EL (cell line): Measurements from ENCODE around the gene ZNF775.
A peak's percentile ranks its signal among the peaks of the same experiment; 100 is the strongest.

Experiments
- DNase-seq: peaks from one replicate; pipeline ENCODE4 v3.0.0-alpha.2; 2016

Gene ZNF775

GRCh38 chr7:150351587-150352194, 27.4 kb upstream of the ZNF775 start:
- DNase-seq, result no peak

DNA sequence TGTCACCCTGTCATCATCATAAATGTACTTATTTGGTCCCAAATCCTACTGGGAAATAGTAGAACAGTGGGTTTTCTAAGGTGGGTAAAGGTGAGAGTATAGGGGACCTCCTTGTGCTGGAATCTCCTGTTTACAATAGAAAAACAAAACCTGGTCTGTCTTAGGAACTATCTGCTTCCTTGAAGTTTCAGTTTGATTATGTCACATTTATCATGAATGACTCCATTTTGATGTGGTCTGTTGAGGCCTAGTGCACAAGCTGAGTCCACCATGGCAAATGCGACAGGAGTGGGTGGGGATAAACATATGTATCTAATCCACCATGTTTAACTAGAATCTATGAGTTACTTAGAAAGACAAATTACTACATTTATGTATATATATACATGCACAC, 23.5 kb upstream of the ZNF775 start:
- DNase-seq, result no peak

- DNase-seq, result peak; percentile 35
Measured at GRCh38 chr7:150356265-150356897, 22.7 kb upstream of the ZNF775 start.

- DNase-seq, result no peak
Measured at GRCh38 chr7:150357270-150357669, 21.9 kb upstream of the ZNF775 start.

GRCh38 chr7:150357771-150358427, 21.2 kb upstream of the ZNF775 start:
- no peak for DNase-seq

DNA sequence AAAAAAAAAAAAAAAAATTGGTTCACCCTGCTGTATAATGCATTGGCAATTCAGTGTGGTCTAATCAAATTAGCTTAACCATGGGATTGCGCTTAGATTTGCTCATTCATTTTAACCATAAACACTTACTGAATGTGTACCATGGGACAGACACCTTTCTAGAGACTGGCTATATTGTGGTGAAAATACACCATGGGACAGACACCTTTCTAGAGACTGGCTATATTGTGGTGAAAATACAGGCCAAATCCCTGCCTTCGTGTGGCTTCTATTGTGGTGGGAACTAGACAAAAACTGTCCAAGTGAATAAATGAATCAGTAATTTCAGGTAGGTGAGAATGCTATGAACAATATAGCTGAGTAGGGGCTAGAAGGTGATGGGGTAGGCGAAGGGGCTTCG, 20.7 kb upstream of the ZNF775 start:
- no peak for DNase-seq

DNA sequence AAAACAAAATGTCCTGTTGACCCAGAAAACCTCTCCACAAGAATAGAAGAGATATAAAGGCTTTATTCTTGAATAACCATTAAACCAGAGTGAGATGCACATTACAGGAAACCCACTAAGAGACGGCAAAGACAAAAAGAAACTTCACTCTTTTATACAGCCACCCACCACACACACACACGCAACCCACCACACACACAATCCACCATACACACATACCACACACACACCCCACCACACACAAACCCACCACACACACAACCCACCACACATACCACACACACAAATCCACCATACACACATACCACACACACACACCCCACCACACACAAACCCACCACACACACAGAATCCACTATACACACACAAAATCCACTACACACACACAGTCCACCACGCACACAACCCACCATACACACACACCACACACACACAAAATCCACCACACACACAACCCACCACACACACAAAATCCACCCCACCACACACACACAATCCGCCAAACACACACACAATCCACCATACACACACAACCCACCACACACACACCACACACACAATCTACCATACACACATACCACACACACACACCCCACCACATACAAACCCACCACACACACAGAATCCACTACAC, 20.0 kb upstream of the ZNF775 start:
- DNase-seq, result no peak

GRCh38 chr7:150359622-150360362, 19.3 kb upstream of the ZNF775 start:
- no peak for DNase-seq

- DNase-seq, result no peak
Measured at GRCh38 chr7:150360363-150361058, 18.6 kb upstream of the ZNF775 start.

- DNase-seq, result no peak
Measured at GRCh38 chr7:150361402-150361801, 17.7 kb upstream of the ZNF775 start.

GRCh38 chr7:150361807-150362621, 17.1 kb upstream of the ZNF775 start:
- no peak for DNase-seq

GRCh38 chr7:150363370-150363769, 15.8 kb upstream of the ZNF775 start:
- DNase-seq, result no peak

DNA sequence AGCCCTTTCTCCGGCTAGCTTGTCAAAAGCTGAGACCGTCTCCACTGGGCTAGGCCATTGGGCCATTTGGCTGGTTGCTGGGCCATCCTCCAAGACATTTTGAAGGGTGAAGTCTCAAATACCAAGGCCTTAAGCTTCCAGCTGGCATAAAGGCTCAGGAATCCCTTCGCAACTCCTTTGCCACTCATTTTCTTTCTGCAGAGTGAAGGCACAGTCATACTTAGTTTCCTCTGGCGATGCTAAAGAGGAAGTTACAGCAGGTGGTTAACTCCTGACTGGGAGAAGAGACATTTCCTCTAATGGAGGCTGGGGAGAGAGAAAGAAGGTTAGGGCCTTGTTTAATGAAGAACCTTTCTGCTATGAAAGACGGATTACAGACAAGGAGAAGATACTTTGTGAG, 15.3 kb upstream of the ZNF775 start:
- DNase-seq, result no peak

DNA sequence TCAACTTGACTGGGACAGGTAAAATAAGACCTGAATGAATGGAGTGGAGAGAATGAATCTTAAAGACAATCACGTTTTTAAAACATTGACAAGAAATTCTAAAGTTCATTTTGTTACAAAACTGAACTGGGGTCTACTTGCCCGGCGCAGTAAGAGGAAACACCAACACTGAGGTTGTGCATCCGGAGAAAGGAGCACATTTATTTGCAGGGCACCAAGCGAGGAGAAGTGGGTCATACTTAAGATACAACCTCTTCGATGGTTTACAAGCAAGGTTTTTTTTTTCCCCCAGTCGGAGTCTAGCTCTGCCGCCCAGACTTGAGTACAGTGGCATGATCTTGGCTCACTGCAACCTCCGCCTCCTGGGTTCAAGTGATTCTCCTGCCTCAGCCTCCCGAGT, 13.9 kb upstream of the ZNF775 start:
- DNase-seq, result no peak

- no peak for DNase-seq
Measured at GRCh38 chr7:150365673-150366398, 13.3 kb upstream of the ZNF775 start.

- no peak for DNase-seq
Measured at GRCh38 chr7:150367677-150368095, 11.4 kb upstream of the ZNF775 start.

- peak; percentile 79 for DNase-seq
Measured at GRCh38 chr7:150368096-150368883, 10.8 kb upstream of the ZNF775 start, which contains the start of gene REPIN1. REPIN1 (plus strand) TSS chr7:150368822; CDS start chr7:150369712, 890 bp downstream.

DNA sequence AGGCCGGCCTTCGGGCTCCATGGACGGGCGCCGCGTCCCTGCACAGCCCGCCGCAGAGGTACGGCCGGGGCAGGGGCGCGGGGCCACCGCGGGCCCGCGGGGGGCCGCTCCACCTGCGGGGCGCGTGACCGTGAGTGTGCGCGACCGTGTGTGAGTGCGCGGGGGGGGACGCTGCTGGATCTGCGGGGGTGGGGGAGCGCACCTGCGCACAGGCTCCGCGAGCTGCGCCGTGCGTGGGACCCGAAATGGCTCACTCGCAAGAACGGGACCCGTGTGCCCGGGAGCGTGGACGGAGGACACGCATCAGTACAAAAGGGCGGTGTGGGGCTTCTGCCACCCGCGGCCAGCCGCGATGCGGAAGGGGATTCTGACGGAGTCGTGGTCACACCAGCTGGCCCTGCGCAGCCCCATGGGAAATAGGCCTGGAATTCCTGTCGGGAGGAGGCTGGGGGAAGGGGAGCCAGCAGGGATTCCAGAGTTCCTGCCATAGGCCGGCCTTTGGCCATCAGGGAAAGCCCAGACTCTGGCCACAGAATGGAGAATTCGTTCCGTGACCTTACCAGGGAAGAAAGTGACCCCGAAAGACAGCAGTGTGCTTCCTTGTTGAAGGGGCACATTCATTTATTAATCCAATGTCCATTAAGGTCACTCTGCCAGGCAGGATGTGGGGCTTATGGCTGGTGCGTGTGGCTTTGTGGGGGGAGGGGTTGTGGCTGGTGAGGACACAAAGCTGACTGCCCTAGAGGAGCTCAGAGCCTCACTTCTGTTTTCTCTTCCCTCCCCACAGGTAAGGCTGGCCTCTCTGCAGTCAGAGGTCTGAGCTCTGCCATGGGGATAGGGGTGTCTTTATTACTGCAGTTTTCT, 10.0 kb upstream of the ZNF775 start:
- DNase-seq, result peak; percentile 75
